HCT116 (cell line): ENCODE data around the gene EHD3.

Source experiments
- CTCF ChIP-seq, 3 experiments: fragments of 200-600 bp in 1 of 3; sonication (generic) in 1 of 3; IDR thresholded peaks in 2 of 3; conservative IDR thresholded peaks in 1 of 3; 2 replicates each; pipeline ENCODE4 v1.5.1; 2012 to 2017; ENCODE audit warnings: low read depth in 2 of 3, low read length in 2 of 3, antibody characterized with exemption in 1 of 3, borderline replicate concordance in 1 of 3, control low read depth in 1 of 3, mild to moderate bottlenecking in 1 of 3, mixed read lengths in 1 of 3, mixed run types in 1 of 3, moderate library complexity in 1 of 3; ENCODE audit not compliant: insufficient read depth in 1 of 3
- ELF1 ChIP-seq: IDR thresholded peaks from 2 replicates; pipeline ENCODE4 v1.6.1; 2012; ENCODE audit warnings: low read depth, borderline replicate concordance
- POLR2A ChIP-seq: IDR thresholded peaks from 2 replicates; pipeline ENCODE4 v1.7.0; 2011; ENCODE audit warnings: borderline replicate concordance; ENCODE audit not compliant: insufficient read depth, insufficient read length; ENCODE audit errors: extremely low read depth
- REST ChIP-seq: IDR thresholded peaks from 2 replicates; pipeline ENCODE4 v1.6.1; 2012; ENCODE audit warnings: low read depth
- SP1 ChIP-seq: IDR thresholded peaks from 2 replicates; pipeline ENCODE4 v1.6.1; 2012; ENCODE audit warnings: low read depth
- TCF7L2 ChIP-seq: IDR thresholded peaks from 2 replicates; pipeline ENCODE4 v1.7.0; 2011; ENCODE audit warnings: borderline replicate concordance, inconsistent platforms; ENCODE audit not compliant: insufficient read depth, insufficient read length; ENCODE audit errors: extremely low read depth
- YY1 ChIP-seq: IDR thresholded peaks from 2 replicates; pipeline ENCODE4 v1.6.1; 2011; ENCODE audit warnings: low read length, low read depth, moderate library complexity, mild to moderate bottlenecking; ENCODE audit not compliant: insufficient replicate concordance; ENCODE audit errors: extremely low read depth

DNA sequence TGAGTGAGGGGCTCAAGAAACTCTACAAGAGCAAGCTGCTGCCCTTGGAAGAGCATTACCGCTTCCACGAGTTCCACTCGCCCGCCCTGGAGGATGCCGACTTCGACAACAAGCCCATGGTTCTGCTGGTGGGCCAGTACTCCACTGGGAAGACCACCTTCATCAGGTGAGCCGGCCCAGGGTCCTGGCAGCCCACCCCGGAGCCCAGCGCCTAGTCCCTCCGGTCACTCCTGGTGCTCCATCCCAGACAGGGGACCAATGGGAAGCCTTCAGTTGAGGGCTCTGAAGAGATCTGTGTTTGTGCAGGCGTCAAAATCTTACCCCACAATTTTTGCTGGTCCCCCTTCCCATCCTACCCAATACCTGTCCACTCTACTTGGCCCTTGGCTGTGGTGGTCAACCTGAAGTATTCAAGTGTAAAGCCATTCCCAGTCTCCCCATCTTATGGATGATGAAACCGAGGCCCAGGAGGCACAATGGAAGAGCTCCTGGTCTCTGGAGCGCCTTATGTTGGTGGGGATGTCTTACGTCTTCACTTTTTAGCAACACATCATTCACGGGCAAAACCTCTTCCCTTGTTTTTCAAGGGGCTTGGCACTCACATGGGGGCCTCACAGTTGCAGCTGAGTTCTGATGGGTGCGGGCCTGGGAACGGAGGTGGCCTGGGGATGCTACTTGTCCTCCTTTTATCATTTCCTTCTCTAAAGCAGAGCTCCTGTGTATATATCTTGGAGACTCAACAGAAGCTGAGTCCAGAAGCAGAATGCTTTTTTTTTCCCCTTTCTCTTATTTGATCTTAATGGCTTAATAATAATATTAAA lies 941 bp downstream of the EHD3 start:
- no peak for TF ChIP-seq SP1
- TF ChIP-seq POLR2A, result no peak
- no peak for TF ChIP-seq YY1
- no peak for TF ChIP-seq CTCF (IDR thresholded peaks at IDR 0.05 in 2 of 3, conservative IDR thresholded peaks at IDR 0.05 in 1 of 3; ENCODE audit: borderline replicate concordance in 1 of 3, insufficient read depth in 1 of 3, low read depth in 2 of 3, low read length in 2 of 3)
- TF ChIP-seq REST, result no peak
- no peak for TF ChIP-seq ELF1
- TF ChIP-seq TCF7L2, result no peak
